Measurements from ENCODE around the gene SYT11. TPM values are rescaled to one million over a fixed set of nuclear protein-coding genes. Genes with fewer than 3 reads are reported as not detected.

The SYT11 gene
- total and polyA plus RNA-seq, 9 of the 15 experiments (the other 6 are each of a cell fraction or from before 2014, with no cell fraction given): 0.05 to 0.18 (median 0.11) TPM

DNA sequence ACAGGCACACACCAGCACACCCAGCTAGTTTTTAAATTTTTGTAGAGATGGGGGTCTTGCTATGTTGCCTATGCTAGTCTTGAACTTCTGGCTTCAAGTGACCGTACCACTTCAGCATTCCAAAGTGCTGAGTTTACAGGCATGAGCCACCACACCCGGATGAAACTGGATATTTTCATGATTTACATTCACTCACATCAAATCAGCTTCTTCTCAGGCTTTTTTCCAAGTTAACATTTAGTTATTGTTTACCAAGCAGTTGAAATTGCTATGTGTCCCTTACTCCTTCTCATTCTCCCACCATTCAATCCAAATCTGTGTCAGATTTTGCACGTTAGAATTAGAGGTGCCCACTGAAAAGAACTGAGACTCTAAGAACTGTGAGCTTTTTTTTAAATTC, 33.4 kb downstream of the SYT11 start:
- 5% methylated on average over 3 of the region's 3 CpGs for WGBS (ENCODE audit: insufficient coverage, low coverage, missing lambda C conversion rate)
- Histone ChIP-seq H3K79me2 (ENCODE audit: control insufficient read depth, insufficient read depth, low read length) (no peaks in the 10 kb centered on the region), H3K36me3 (ENCODE audit: control insufficient read depth, insufficient read depth, low read length) (peaks cover 11% of the 10 kb centered on the region), H3K9ac (ENCODE audit: insufficient read depth in 1 of 2, low read depth in 2 of 2, low read length in 2 of 2) (no peak overlapping the region; a peak in 1 of 4 replicates), H3K9me3 (replicated peaks; ENCODE audit: control insufficient read depth, insufficient read depth, low read depth, low read length) (no peaks in the 10 kb centered on the region), H3K4me2 (ENCODE audit: insufficient read depth, low read length) (no peak overlapping the region), H3K27me3 (ENCODE audit: control insufficient read depth in 2 of 2, insufficient read depth in 2 of 2, low read length in 2 of 2) (no peaks in the 10 kb centered on the region), H3K4me1 (replicated peaks in 1 of 2; ENCODE audit: control insufficient read depth in 2 of 2, insufficient read depth in 2 of 2, low read length in 2 of 2) (peaks cover 0 to 4% of the 10 kb centered on the region in 2 experiments; a peak in 3 of 5 replicates), H3K27ac (ENCODE audit: extremely low read depth, low read depth, low read length) (no peak overlapping the region), H2AFZ (ENCODE audit: low read depth, low read length) (no peak overlapping the region), H3K9me1 (ENCODE audit: control insufficient read depth, insufficient read depth, low read length) (no peaks in the 10 kb centered on the region), H3K4me3 (no peak overlapping the region), H4K20me1 (replicated peaks; ENCODE audit: control insufficient read depth, insufficient read depth, low read length) (no peaks in the 10 kb centered on the region)
- ChIA-PET POLR2A (interaction anchor here (0.6 to 2.4 kb wide), 6 partner anchors 9 to 152 kb away, joined by 3 to 14 read pairs (median 4); partner anchors contain the start of gene KHDC4), CTCF (ENCODE audit: low intra/inter-chr PET ratio) (no interaction called here)
- no peak for TF ChIP-seq RBM14 (IDR thresholded peaks at IDR 0.05; ENCODE audit: borderline replicate concordance, insufficient read depth, low read depth, low read length)
- TF ChIP-seq, protein P1, sequence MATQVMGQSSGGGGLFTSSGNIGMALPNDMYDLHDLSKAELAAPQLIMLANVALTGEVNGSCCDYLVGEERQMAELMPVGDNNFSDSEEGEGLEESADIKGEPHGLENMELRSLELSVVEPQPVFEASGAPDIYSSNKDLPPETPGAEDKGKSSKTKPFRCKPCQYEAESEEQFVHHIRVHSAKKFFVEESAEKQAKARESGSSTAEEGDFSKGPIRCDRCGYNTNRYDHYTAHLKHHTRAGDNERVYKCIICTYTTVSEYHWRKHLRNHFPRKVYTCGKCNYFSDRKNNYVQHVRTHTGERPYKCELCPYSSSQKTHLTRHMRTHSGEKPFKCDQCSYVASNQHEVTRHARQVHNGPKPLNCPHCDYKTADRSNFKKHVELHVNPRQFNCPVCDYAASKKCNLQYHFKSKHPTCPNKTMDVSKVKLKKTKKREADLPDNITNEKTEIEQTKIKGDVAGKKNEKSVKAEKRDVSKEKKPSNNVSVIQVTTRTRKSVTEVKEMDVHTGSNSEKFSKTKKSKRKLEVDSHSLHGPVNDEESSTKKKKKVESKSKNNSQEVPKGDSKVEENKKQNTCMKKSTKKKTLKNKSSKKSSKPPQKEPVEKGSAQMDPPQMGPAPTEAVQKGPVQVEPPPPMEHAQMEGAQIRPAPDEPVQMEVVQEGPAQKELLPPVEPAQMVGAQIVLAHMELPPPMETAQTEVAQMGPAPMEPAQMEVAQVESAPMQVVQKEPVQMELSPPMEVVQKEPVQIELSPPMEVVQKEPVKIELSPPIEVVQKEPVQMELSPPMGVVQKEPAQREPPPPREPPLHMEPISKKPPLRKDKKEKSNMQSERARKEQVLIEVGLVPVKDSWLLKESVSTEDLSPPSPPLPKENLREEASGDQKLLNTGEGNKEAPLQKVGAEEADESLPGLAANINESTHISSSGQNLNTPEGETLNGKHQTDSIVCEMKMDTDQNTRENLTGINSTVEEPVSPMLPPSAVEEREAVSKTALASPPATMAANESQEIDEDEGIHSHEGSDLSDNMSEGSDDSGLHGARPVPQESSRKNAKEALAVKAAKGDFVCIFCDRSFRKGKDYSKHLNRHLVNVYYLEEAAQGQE (IDR thresholded peaks at IDR 0.05; ENCODE audit: borderline replicate concordance): peak; percentile 56
- TF ChIP-seq, protein P1 (CRISPR knock-in tag; IDR thresholded peaks at IDR 0.05; ENCODE audit: low read depth): no peak
- TF ChIP-seq FOSL1 (tag; conservative IDR thresholded peaks at IDR 0.05): 0 out of 2 replicates have a peak, but pooled peaks have one; percentile 22
- intact Hi-C loops (cut with micrococcal nuclease) (no loop called here), in situ Hi-C loops (cut with MboI) (no loop called here)
- no peak for DNase-seq (ENCODE audit: extremely low read depth in 1 of 4, low spot score in 3 of 4)
- ATAC-seq: no peak; the same call in 2 of the 3 replicates
- FAIRE-seq: no peak
- BruUV-seq (replicated peaks): no TSS peak
